Esophagus muscularis mucosa (tissue), 3 donors: ENCODE data around the gene FIGNL2.

Experiments
- POLR2A ChIP-seq: fragments of 450-650 bp; IDR thresholded peaks from one replicate; pipeline ENCODE4 v1.6.1; 2017; ENCODE audit warnings: antibody characterized with exemption, moderate library complexity, mild to moderate bottlenecking, low read depth
- TF ChIP-seq, protein P1 (sequence below), 3 experiments: fragments of 200-600 bp in 2 of 3; fragments of 450-650 bp in 1 of 3; sonication (generic) in 2 of 3; IDR thresholded peaks; one replicate each; pipeline ENCODE4 v1.5.1; 2017 to 2019; ENCODE audit warnings: antibody characterized with exemption in 3 of 3, mild to moderate bottlenecking in 2 of 3, moderate library complexity in 1 of 3

DNA sequence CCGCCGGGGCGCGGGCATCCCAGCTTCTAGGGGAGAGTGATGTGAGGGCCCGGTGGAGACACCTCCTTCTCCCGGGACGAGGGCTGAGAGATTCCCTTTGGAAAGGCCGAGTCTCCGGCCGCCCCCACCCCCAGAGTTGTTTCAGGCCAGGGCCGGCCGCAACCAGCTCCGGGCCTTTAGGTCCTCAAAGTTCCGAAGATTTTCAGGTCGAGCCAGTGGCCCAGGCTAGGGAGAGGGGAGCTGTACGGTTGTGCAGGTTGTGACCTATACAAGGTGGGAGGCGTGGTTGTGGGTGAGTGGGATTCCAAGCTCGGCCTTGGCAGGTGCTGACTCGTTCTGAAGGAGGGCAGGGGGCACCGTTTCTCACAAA, 21.0 kb upstream of the FIGNL2 start:
- TF ChIP-seq, protein P1, sequence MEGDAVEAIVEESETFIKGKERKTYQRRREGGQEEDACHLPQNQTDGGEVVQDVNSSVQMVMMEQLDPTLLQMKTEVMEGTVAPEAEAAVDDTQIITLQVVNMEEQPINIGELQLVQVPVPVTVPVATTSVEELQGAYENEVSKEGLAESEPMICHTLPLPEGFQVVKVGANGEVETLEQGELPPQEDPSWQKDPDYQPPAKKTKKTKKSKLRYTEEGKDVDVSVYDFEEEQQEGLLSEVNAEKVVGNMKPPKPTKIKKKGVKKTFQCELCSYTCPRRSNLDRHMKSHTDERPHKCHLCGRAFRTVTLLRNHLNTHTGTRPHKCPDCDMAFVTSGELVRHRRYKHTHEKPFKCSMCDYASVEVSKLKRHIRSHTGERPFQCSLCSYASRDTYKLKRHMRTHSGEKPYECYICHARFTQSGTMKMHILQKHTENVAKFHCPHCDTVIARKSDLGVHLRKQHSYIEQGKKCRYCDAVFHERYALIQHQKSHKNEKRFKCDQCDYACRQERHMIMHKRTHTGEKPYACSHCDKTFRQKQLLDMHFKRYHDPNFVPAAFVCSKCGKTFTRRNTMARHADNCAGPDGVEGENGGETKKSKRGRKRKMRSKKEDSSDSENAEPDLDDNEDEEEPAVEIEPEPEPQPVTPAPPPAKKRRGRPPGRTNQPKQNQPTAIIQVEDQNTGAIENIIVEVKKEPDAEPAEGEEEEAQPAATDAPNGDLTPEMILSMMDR (IDR thresholded peaks at IDR 0.05), result no peak
- TF ChIP-seq POLR2A, result no peak
